GM21390 (cell line): ENCODE results near the gene KCNJ14.

ENCODE experiments used
- ATAC-seq: cut with Tn5 transposase; IDR thresholded peaks from one replicate; pipeline ENCODE4 v1.9.1; 2021; ENCODE audit not compliant: unreplicated experiment

KCNJ14 gene

GRCh38 chr19:48455171-48455907 lies at the start of gene KCNJ14:
Gene KCNJ14, plus strand, starts transcription at chr19:48455574. Its CDS starts 6,151 bp downstream, at chr19:48461725.
- no peak for ATAC-seq

- no peak for ATAC-seq
These were observed 49.5 kb upstream of the KCNJ14 start for GRCh38 chr19:48405850-48406249.

GRCh38 chr19:48413879-48414587 lies 41.3 kb upstream of the KCNJ14 start:
- no peak for ATAC-seq

- no peak for ATAC-seq
These were observed 40.0 kb upstream of the KCNJ14 start for GRCh38 chr19:48415395-48415794.

- ATAC-seq, result no peak
These were observed 39.6 kb upstream of the KCNJ14 start for GRCh38 chr19:48415806-48416221.

- ATAC-seq, result no peak
These were observed 38.0 kb upstream of the KCNJ14 start for GRCh38 chr19:48417421-48417820.

GRCh38 chr19:48418317-48419064 lies 36.9 kb upstream of the KCNJ14 start:
- ATAC-seq, result no peak

- ATAC-seq, result no peak
These were observed 36.0 kb upstream of the KCNJ14 start for GRCh38 chr19:48419158-48419920.

- no peak for ATAC-seq
These were observed 33.8 kb upstream of the KCNJ14 start for GRCh38 chr19:48421548-48421947.

- no peak for ATAC-seq
These were observed 30.6 kb upstream of the KCNJ14 start for GRCh38 chr19:48424694-48425219.

GRCh38 chr19:48428670-48429069 lies 26.7 kb upstream of the KCNJ14 start:
- ATAC-seq, result no peak

GRCh38 chr19:48433337-48433736 lies 22.0 kb upstream of the KCNJ14 start:
- no peak for ATAC-seq

GRCh38 chr19:48436586-48436985 lies 18.8 kb upstream of the KCNJ14 start:
- no peak for ATAC-seq

GRCh38 chr19:48441360-48442050 lies 13.9 kb upstream of the KCNJ14 start:
- ATAC-seq, result no peak

GRCh38 chr19:48442116-48443035 lies 13.0 kb upstream of the KCNJ14 start:
- ATAC-seq, result no peak

GRCh38 chr19:48443256-48443655 lies 12.1 kb upstream of the KCNJ14 start:
- no peak for ATAC-seq

- ATAC-seq, result no peak
These were observed 11.6 kb upstream of the KCNJ14 start for GRCh38 chr19:48443731-48444128.

- ATAC-seq, result no peak
These were observed 11.0 kb upstream of the KCNJ14 start for GRCh38 chr19:48444129-48444935.

GRCh38 chr19:48444936-48445200 lies 10.5 kb upstream of the KCNJ14 start:
- no peak for ATAC-seq
